ENCODE measurements around the gene SMAD7.

Gene SMAD7

DNA sequence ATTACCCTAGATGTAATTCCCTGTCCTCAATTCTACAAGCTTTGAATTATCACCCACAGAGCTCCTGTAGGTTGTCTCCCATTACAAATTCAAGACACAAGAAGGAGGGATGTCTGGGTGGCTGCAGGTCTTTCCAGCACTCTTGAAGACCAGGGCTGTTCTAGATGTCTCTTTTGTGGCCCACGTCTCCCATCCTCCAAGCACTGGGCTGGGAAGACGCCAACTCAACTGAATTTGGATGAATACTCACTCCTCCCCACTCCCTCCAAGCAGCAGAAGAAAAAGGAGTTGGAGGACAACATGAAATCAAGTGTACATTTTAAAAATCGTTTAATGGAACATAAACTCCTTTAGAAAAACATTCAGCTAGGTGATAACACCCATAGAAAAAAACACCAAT lies 31.2 kb downstream of the SMAD7 start:
- FAIRE-seq (no peak), DNase-seq (ENCODE audit: insufficient read length, low spot score) (no peak)

DNA sequence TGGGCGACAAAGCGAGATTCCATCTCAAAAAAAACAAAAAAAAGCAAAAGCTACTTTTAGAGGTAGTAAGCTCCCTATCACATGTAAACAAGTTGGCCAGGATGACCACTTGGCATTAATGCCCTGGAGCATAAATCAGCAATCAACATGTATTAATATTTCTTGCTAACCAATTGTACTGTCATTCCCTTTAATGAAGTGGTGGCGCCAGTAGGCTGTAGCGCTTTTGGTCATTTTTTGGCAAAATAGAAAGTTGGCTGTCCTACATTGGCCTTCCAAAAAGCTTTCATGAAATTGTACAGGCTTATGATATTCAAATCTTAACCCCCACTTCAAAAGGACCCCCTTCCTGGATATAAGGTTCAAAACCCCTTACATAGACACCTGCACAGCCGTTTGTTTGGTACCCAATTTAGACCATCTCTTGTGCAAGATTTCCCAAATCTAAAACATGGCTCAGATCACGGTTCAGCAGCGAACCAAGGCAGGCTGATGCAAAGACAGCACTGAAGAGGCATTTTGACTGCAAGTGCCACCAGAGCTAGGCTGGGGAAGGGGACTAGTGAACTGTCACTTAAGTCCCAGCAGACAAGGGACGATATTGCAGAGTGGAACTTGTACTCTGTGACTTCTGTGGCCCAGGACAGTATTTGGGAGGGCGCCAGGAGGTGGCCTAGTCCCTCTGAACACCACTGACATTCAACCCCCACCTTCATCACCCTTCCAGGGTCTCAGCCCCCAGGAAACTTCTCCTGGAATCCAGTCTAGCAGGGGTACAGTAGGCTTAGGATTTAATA lies 31.9 kb downstream of the SMAD7 start:
- DNase-seq (ENCODE audit: insufficient read length, low spot score) (no peak), FAIRE-seq (no peak)

GRCh38 chr18:48917579-48918517 lies 32.9 kb downstream of the SMAD7 start:
- FAIRE-seq (no peak), DNase-seq (ENCODE audit: insufficient read length, low spot score) (no peak)

DNA sequence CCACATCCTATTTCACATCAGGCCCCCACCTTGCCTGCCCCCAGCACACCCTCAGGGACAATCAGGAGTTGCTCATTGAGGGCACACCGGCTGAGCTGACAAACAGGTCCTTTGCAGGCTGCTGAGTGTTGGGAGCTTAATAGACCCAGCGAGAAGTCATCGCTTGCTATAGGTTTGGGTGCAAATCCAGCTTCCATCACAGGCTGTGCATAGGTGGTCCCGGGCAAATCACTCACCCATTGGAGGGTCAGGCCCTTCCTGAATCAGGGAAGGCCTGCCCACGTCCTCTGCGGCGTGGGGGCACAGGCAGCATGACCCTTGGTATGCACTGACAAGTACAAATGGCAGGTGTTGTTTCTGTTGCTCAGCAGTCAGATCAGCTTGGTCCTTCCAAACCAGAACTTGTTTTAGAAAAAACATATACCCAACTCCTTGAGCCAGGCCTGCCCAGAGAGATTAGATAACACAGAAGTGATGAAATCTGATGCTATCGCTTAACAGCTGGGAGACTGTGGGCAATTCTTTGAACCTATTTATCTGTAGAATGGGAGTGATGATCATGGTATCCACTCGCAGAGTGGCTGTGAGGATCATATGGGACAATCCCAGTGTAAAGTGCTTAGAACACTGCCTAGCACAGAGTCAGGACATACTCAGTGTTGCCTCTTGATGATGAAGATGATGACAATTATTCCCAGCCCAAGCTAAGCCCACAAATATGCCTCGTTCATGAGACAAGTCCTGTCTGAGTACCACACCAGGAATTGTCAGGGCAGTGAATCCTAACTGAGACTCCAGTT lies 34.9 kb downstream of the SMAD7 start:
- DNase-seq (ENCODE audit: insufficient read length, low spot score), result no peak
- FAIRE-seq, result no peak

DNA sequence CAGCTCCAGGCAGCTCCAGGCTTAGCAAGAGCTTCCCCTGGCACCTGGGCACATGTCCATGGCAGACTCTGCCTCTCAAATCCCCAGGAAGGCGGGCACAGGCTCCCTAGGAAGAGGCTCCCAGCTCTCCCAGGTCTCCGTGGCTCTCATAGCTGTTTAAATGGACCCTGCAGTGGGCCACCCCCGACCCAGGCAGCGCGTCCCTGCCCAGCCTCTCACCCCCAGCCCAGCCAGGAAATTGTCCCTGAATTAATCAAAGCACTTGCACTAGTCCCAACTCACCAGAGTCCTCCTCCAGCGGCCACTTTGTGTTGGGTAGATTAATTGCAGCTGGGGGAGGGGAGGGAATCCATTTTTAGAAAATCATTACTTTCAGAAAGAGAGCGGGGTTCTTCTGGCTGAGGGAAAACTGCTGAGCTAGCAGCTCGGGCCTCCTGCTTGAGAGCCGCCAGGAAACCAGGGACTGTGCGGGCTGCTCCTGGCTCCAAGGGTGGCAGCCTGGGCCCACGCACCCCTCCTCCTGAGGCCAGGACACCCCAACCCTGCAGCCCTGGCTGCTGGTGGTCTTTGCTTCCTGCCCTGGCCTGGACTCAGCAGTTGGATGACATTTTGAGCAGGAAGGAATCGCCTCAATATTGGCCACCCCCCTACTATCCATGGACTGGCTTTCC lies 36.0 kb downstream of the SMAD7 start:
- DNase-seq (ENCODE audit: insufficient read length, low spot score) (no peak), FAIRE-seq (no peak)

- no peak for FAIRE-seq
- DNase-seq (ENCODE audit: insufficient read length, low spot score), result no peak
Observed at GRCh38 chr18:48913775-48914174, 37.0 kb downstream of the SMAD7 start.

- FAIRE-seq (no peak), DNase-seq (ENCODE audit: insufficient read length, low spot score) (no peak)
Observed at GRCh38 chr18:48913201-48913600, 37.6 kb downstream of the SMAD7 start.

DNA sequence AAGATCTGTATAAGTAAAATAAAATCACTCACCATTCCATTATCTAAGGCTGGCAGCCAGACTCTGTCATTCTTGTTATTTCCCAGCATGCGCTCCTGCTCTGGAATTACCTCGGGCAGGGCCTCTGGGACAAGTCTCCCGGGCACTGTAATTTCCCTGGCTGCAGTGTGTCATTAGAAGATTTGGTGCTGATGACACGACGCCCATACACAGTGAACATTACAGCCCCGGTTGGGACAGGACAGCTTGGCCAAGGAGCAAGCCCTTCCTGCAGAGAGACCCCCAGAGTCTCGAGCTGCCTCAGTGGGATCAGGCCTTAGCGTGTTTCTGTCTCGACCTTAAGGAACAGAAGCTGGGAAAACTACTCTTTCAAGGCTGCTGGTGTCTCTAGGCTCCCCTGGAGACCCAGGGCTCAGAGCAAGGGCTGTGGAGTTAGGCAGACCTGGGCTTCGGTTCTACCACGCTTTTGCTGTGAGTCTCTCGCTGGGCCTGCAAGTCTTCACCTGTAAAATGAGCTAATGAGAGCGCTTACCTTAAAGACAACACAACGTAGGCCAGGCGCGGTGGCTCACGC lies 39.7 kb downstream of the SMAD7 start:
- FAIRE-seq, result no peak
- no peak for DNase-seq (ENCODE audit: insufficient read length, low spot score)

DNA sequence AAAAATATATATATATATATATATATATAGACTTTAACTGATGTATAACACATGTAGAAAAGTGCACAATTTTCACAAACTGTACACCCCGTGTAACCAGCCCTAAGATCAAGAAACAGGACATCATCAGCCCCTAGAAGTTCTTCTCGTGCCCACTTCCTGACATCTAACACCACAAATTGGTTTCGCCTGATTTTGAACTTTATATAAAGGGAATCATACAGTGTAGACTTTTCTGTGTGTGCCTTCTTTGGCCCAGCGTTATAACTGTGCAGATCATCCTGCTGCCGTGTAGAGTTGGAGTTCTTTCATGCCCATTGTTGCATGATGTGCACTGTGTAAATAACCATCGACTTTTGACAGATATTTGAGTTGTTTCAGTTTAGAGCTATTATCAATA lies 41.0 kb downstream of the SMAD7 start:
- no peak for FAIRE-seq
- DNase-seq (ENCODE audit: insufficient read length, low spot score), result no peak

DNA sequence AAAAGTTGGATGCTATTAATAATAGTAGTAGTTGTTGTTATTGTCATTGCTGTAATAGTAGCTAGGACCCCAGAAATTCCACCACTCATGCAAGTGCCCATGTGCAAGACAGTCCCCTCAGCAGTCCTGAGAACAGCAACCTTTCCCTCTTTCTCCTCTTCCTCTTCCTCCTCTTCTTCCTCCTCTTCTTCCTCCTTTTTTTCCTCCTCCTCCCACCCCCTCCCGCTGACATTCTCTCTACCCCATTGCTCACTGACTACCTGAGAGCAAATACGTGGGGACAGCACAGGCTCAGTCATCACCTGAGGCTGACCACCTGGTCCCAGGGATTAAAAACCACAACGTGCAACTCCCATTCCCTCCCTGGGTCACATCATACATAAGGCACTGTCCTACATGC lies 41.8 kb downstream of the SMAD7 start:
- no peak for DNase-seq (ENCODE audit: insufficient read length, low spot score)
- no peak for FAIRE-seq

DNA sequence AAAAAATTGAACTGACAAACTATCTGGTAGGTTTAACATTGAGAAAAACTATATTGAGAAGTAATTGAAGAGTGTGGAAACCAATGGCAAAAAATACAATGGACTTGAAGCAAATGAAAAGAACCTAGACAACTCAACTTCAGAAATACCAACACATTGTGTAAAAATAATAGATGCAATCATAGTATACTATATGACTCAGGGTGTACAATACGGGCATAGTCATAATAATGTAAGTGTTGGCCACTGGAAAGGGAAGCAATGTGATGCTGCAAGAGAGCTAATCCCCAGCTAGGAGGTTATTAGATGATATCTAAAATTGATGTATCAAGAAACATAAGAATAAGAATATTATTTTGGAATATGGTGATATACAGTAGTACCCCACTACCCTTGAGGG lies 45.3 kb downstream of the SMAD7 start:
- FAIRE-seq, result no peak
- DNase-seq (ENCODE audit: insufficient read length, low spot score), result no peak

DNA sequence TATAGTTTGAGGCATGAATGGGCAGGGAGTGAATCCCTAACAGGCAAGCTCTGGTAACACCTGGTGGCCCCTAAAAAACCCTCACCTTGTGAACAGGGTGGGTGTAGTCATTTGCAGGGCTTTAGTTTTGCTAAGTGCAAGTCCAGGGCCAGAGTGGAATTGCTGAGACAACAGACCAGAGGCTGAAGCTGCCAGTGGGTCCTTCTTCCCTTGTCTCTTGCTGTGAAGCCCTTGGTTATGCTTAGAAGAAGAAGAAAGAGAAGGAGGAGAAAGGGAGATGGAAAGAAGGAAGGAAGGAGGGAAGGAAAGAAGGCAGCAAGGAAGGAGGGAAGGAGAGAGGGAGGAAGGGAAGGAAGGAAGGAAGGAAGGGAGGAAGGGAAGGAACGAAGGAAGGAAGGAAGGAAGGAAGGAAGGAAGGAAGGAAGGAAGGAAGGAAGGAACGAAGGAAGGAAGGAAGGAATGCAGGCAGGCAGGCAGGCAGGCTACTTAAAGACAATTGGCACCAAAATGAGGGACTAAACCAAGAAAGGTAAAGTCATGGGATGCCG lies 45.8 kb downstream of the SMAD7 start:
- FAIRE-seq, result no peak
- no peak for DNase-seq (ENCODE audit: insufficient read length, low spot score)

DNA sequence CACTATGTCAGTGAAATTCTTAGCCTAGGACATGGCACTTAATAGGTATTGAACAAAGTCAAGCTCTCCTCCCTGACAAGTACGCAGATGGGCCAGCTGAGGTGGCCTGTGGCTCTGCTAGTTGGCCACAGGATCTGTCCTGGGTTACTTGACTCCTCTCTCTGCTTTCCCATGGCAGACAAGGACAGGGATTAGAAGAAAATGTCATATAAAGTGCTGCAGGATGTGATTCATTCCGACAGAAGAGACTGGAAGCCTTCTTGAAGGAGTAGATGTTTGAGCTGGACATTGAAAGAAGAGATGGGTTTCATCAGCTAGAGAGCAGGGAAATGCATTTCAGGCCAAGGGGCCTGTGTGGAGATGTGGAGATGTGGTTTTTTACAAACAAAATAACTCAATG lies 46.7 kb downstream of the SMAD7 start:
- FAIRE-seq (no peak), DNase-seq (ENCODE audit: insufficient read length, low spot score) (no peak)

DNA sequence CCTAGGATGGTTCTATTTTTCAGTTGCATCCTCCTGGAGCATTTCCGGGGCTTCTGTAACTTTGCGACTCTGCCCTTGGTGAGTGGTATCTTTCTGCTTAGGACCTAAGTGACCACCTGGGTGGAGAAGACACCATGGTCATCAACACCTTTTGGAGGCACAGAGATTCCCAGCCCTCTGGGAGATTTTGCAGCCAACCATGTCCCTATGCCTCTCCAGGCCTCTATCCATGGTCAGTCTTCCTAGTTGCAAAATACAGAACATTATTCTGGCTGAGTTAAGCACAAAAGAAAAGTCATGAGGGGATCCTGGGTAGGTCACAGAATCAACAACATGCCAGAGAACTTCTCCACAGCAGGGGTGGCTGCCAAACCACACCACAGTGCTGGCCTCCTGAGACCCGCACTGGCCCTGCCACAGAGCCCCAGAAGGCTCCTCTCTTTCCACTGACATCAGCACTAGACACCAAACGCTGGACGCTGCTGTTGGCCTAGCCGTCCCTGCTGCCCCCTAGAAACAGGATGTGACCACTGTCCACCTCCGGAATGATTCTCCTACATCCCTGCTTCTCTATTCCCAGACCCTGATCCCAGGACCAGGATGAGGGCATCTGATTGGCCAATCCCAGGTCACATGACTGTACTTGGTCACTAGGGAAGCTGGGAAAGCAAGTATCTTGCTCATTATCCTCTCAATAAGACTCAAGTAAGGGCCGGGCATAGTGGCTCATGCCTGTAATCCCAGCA lies 47.7 kb downstream of the SMAD7 start:
- no peak for DNase-seq (ENCODE audit: insufficient read length, low spot score)
- no peak for FAIRE-seq

GRCh38 chr18:48902023-48902855 lies 48.5 kb downstream of the SMAD7 start:
- FAIRE-seq (peak; percentile 83), DNase-seq (ENCODE audit: insufficient read length, low spot score) (peak; percentile 74)

GRCh38 chr18:48901145-48902022 lies 49.4 kb downstream of the SMAD7 start:
- FAIRE-seq, result no peak
- no peak for DNase-seq (ENCODE audit: insufficient read length, low spot score)

DNA sequence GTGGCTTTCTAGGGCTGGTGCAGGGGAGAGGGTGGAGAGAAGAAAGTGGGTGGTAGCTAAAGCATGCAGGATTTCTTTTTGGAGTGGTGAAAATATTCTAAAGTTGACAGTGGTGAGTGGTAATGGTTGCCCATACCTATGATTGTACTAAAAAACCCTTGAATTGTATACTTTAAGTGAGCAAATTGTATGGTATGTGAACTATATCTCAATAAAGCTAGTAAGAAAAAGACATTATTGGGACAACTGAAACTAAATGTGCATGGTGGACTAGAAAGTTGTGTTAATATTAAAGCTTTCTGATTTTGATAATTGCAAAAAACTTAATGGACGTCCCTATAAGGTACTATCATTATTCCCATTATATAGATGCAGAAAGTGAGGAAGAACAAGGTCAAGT lies 50.3 kb downstream of the SMAD7 start:
- DNase-seq (ENCODE audit: insufficient read length, low spot score) (no peak), FAIRE-seq (no peak)

Measured in HTR-8/SVneo (cell line).